Measurements from ENCODE around the gene ZNF358. TPM values are rescaled to one million over a fixed set of nuclear protein-coding genes. Genes with fewer than 3 reads are reported as not detected.

ZNF358 gene
- total RNA-seq, 6 experiments from 2014 or later = 15.3 to 35.1 (median 24.8) TPM

DNA sequence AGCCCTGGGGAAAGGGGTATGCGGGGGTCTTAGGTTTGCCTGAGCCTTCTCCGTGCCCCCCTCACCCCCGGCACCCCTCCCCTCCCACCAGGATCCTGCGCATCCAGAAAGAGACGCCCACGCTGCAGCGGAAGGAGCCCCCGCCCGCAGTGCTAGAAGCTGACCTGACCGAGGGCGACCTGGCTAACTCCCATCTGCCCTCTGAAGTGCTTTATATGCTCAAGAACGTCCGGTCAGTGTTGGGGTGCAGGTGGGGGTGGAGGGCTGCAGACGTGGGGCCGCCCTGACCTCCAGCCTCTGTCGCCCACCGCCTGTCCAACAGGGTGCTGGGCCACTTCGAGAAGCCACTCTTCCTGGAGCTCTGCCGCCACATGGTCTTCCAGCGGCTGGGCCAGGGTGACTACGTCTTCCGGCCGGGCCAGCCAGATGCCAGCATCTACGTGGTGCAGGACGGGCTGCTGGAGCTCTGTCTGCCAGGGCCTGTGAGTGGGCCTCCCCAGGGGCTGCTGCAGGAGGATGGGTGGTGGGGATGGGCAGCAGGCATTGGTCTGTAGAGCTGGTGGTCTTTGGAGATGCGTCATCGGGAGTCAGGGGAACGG is 24.0 kb downstream of the ZNF358 start:
- WGBS (ENCODE audit: insufficient coverage, low coverage, low lambda C conversion rate, missing lambda C conversion rate) = 90% methylated on average over 2 of the region's 28 CpGs
- no peaks in the 10 kb centered on the region for H3K27me3 ChIP-seq
- H3K9me3 ChIP-seq = no peaks in the 10 kb centered on the region
- peaks cover 0 to 47% (median 8%) of the 10 kb centered on the region in 4 donors for H3K36me3 ChIP-seq
- no peak for TF ChIP-seq POLR2A (IDR thresholded peaks at IDR 0.05)
- TF ChIP-seq, protein P1, sequence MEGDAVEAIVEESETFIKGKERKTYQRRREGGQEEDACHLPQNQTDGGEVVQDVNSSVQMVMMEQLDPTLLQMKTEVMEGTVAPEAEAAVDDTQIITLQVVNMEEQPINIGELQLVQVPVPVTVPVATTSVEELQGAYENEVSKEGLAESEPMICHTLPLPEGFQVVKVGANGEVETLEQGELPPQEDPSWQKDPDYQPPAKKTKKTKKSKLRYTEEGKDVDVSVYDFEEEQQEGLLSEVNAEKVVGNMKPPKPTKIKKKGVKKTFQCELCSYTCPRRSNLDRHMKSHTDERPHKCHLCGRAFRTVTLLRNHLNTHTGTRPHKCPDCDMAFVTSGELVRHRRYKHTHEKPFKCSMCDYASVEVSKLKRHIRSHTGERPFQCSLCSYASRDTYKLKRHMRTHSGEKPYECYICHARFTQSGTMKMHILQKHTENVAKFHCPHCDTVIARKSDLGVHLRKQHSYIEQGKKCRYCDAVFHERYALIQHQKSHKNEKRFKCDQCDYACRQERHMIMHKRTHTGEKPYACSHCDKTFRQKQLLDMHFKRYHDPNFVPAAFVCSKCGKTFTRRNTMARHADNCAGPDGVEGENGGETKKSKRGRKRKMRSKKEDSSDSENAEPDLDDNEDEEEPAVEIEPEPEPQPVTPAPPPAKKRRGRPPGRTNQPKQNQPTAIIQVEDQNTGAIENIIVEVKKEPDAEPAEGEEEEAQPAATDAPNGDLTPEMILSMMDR (IDR thresholded peaks at IDR 0.05) = no peak
- no peak for ATAC-seq
- intact Hi-C loops (cut with DNase I) = loop anchor here in 1 of 2 donors (10.0 kb wide), 1 partner anchor 165 kb away; no protein-coding TSS in a partner anchor
- H3K4me1 ChIP-seq = peaks cover 0 to 5% (median 0%) of the 10 kb centered on the region in 4 donors
- DNase-seq = peak in 1 of 3 donors; percentile 23
- no peak overlapping the region for H3K4me3 ChIP-seq
- no peak overlapping the region for H3K27ac ChIP-seq

- DNase-seq (peak in 2 of 3 donors; percentile 46 to 48), ATAC-seq (peak in 2 of 4 donors; percentile 3 to 6)
- intact Hi-C loops (cut with DNase I) = no loop called here
- H3K4me1 ChIP-seq = peaks cover 0 to 5% (median 0%) of the 10 kb centered on the region in 4 donors
- H3K4me3 ChIP-seq = no peak overlapping the region
- no peaks in the 10 kb centered on the region for H3K27me3 ChIP-seq
- peaks cover 0 to 47% (median 8%) of the 10 kb centered on the region in 4 donors for H3K36me3 ChIP-seq
- no peak for TF ChIP-seq POLR2A (IDR thresholded peaks at IDR 0.05)
- no peaks in the 10 kb centered on the region for H3K9me3 ChIP-seq
- WGBS (ENCODE audit: insufficient coverage, low coverage, low lambda C conversion rate, missing lambda C conversion rate) = 100% methylated on average over 4 of the region's 39 CpGs
- H3K27ac ChIP-seq = no peak overlapping the region
Measured at GRCh38 chr19:7540761-7541474, 25.0 kb downstream of the ZNF358 start.

- Histone ChIP-seq H3K27ac (no peak overlapping the region), H3K27me3 (no peaks in the 10 kb centered on the region), H3K9me3 (no peaks in the 10 kb centered on the region), H3K36me3 (peaks cover 0 to 47% (median 8%) of the 10 kb centered on the region in 4 donors), H3K4me1 (no peaks in the 10 kb centered on the region), H3K4me3 (no peak overlapping the region)
- no peak for ATAC-seq
- peak in 1 of 3 donors; percentile 46 for DNase-seq
- whole genome bisulfite sequencing (ENCODE audit: insufficient coverage, low coverage, low lambda C conversion rate, missing lambda C conversion rate) = 100% methylated on average over 1 of the region's 15 CpGs
- intact Hi-C loops (cut with DNase I) = no loop called here
- TF ChIP-seq, protein P1 (IDR thresholded peaks at IDR 0.05) = no peak
- no peak for TF ChIP-seq POLR2A (IDR thresholded peaks at IDR 0.05)
Measured at GRCh38 chr19:7541475-7541824, 25.5 kb downstream of the ZNF358 start.

GRCh38 chr19:7541828-7542443 is 26.0 kb downstream of the ZNF358 start:
- TF ChIP-seq, protein P1 (IDR thresholded peaks at IDR 0.05) = no peak
- no peak for TF ChIP-seq POLR2A (IDR thresholded peaks at IDR 0.05)
- DNase-seq (no peak), ATAC-seq (no peak)
- H3K4me3 ChIP-seq = no peak overlapping the region
- no peaks in the 10 kb centered on the region for H3K9me3 ChIP-seq
- H3K36me3 ChIP-seq = peaks cover 0 to 47% (median 8%) of the 10 kb centered on the region in 4 donors
- intact Hi-C loops (cut with DNase I) = no loop called here
- H3K4me1 ChIP-seq = no peaks in the 10 kb centered on the region
- H3K27ac ChIP-seq = no peak overlapping the region
- WGBS (ENCODE audit: insufficient coverage, low coverage, low lambda C conversion rate, missing lambda C conversion rate) = 90% methylated on average over 2 of the region's 11 CpGs
- H3K27me3 ChIP-seq = no peaks in the 10 kb centered on the region

Data from right lobe of liver (tissue), 6 donors.